Stimulated activated CD4-positive, alpha-beta T cell treated with anti-CD3 and anti-CD28 coated beads, Interleukin-4, amount 100 ng/mL, for 48 hours (primary cell): ENCODE results near the gene TMED8.
"Not testable (repeated sequence)": the region's sequence is repeated elsewhere in the genome, so short reads cannot be mapped to it uniquely, and the experiment has no call there.

Experiments used
- DNase-seq, 2 donors: peaks; one replicate each; pipeline ENCODE4 v3.0.0-alpha.2; 2020; ENCODE audit warnings: low read depth in 2 of 2

The TMED8 gene

DNA sequence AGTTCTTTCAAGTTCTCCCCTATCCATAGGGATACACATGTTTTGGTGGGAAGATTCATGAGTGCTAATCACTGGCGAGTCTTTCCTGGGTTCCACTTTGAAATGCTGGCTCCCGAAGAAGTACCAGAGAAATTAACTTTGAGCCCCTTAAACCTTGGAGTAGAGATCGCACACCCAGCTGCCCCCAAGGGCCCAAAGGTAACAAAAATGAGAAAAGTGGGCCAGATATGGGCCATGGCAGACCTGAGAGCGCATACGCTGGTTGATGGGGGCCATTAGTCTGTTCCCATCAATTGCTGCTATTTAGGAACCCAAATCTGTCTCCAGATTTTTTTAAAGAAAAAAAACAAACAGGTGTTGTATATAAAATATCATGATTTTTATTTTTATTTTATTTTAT, 53.9 kb downstream of the TMED8 start:
- no peak for DNase-seq

DNA sequence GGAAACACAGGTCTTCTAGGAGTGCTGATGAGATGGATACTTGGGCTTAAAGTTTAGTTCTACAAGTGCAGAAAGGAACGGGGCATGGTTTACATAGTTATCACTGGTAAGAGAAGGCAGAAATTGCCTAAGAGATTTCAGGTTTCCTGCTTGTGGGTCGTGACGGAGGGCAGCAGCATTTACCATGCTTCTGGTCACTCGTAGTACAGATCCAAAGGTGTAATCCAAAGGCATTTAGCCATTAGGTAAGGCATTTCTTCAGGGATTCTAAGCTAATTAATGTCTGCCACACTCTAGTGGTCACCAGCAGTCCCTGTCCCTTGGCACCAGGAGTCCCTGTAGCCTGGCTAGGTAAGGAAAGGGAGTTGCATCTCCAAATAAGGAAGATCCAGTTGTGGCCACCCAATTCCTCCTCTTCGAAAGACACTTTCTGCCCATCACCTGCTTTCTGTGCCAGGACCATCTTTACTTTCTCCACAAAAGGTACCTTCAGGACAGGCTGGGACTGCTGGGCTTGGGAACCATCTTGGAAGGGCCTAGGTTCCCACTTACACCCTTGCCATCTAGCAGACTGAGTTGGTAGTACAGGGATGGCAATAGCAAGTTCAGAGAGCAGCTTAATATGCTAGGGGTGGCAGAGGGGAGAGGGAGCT, 54.5 kb downstream of the TMED8 start:
- no peak for DNase-seq

DNA sequence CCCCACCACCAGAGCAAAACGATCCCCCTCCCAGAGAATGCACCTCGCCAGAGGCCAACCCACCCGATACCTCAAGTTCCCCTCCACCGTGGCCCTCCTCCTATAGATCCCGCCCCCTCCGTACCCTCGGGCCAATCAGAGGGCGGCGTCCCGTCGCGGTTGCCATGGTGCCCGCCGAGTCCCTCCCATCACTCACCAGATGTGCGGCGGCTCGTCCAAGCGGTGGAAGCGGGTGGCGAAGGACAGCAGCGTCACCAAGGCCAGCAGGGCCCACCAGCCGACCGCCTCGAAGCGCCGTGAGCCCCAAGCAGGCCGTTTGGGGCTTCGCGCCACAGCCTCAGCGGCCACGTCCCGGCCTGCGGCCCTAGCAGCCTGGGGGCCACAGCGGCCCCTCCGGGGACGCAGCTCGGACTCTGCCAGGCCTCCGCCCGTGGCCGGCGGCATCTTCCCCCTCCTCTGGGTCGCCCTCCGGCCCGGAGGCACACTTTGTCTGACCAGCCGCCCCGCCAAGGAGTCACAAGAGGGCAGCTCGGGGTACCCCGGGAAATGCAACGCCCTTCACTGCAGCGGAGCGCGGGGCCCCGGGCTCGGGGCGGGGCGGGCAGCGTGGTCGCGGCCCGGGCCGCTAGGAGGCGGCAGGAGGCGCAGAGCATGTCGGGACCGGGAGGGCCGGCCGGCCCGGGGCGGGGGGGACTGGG, 56.5 kb downstream of the TMED8 start, which contains the start of gene POMT2:
Gene POMT2 (minus strand): TSS at position 646 of the 698 bp plus-strand sequence. CDS start 202 bp downstream, at position 444.
- DNase-seq: peak; percentile 86 to 88

DNA sequence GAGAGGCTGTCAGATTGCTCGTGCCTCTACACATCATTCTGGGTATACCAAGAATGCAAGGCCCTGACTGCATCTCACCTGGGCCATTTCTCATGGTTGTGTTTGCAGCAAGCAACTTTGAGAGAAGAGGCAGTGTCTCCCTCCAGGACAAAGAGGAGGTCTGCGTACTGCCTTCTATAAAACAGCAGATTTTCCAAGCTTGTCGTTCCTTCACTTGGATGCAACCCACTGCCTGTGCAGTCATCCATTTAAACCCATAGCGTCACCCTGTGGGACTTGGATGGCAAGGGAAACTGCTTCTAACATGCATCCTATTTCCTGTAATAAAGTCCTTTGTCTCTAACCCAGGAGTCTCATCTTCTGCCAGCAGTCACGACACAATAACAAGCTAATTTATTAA, 57.5 kb downstream of the TMED8 start:
- no peak for DNase-seq

DNA sequence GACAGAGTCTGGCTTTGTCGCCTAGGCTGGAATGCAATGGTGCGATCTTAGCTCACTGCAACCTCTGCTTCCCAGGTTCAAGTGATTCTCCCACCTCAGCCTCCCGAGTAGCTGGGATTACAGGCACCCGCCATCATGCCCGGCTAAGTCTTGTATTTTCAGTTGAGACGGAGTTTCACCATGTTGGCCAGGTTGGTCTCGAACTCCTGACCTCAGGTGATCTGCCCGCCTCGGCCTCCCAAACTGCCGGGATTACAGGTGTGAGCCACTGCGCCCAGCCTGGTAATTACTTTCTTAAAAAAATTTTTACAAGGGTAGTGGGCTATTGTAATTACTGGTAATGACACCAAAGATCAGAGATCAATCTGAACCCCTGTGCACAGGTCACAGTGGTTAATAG, 58.1 kb downstream of the TMED8 start:
- DNase-seq: not testable (repeated sequence)

DNA sequence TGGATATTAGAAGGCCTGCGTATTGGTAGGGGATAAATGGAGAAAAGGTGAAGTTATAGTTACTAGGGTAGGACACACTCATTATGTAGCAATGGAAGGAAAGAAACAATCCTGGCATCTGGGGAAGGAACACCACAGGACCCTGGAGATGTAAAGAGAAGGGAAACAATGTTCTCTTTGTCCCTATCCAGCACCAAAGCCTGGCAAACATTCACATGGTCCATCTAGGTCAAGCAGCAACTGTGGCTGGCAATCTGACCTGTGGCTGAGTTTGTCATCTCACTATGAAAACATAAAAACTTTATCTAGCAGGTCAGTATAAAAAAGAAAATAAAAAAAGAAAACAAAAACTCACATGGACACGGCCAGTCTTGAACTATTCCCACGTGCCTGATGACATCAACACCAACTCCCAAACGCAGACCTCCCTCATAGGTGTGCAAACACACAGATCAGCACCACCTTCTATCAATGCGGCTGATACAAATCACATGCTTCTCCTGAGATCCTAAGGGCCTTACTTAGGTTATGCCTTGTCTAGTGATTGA, 58.8 kb downstream of the TMED8 start:
- no peak for DNase-seq

DNA sequence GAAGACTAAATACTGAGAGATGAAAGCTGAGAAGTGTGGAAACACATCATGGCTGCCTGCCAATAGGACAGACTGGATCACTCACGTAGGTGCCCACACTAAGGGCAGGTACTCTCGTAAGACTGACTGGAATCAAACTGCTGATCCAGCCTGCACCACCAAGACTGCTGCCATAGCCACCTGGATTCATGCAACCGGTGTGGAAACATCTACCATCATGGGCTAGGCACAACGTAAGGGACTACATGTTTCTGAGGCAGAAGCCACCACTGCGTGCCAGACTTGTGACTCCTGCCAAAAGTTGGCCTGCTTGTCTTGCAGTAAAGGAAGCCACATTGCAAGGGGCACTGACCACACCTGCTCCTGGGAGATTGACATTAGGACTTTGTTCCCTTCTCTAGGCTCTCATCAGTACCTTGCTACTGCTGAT, 60.0 kb downstream of the TMED8 start:
- no peak for DNase-seq

DNA sequence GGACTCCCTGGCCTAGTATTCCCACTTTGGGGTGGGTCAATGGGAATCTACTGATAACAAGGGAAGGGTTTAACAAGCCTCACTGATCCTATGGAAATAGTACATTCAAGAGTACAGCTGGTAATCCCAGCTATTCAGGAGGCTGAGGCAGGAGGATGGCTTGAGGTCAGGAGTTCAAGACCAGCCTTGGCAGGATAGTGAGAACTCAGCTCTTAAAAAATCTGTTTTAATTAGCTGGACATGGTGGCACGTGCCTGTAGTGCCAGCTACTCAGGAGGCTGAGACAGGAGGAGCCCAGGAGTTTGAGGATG, 60.7 kb downstream of the TMED8 start:
- DNase-seq: no peak

DNA sequence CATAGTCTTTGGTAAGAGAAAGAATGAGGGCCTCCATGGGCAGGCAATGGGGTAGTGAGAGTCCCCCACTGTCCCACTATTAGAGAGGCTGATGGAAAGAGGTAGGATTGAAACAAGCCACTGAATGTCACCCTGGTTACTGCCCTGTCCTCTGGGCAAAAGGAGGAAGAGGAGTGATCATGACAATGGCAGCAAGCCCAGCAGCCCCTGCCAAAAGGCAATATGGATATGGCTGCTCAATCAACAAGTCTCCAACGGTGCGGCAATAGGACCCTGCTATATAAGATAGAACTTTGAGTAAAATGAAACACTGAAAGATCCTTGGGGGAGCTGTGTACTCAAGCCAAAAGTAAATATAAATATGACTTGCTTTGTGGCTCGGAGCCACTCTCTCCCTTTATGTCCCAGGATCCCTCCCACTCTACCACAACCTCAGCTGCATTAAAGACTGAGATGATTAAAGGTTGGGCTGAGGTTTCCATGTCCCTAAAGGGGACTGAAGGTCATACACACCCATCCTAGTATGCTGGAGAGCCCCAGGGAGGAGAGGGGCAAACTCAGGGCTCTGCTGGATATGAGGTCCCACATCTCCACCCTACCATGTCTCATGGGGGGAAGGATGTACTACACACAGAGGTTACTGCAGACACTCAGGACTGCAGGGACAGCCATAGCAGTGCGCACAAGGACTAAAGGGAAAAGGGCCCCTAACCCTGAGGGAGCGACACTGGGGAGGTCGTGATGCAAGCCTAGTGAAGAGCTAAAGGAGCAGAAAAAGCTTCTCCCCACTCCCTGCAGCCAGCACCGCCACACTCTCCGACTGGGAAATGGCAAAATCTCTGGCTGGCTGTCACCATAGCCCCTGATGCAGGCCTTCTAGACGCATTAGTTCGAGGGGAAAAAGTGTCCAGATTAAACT, 62.1 kb downstream of the TMED8 start:
- DNase-seq: no peak

DNA sequence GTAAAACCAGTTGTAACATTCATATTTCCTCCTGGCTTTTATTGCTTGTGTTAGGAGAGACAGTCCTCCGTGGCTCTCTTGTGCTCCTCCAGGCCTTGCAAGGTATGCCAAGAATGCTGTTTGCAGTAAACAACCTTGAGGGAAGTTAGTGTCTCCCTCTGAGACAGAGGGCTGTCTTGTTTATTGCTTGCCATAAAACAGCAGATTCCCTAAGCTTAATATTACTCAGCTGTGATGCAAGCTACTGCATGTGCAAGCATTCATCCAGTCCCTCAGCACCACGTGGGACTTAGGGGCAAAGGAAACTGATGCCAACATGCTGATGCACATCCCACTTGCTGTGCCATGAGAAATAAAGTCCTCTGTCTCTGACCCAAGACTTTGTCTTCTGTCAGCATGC, 62.9 kb downstream of the TMED8 start:
- DNase-seq: no peak

DNA sequence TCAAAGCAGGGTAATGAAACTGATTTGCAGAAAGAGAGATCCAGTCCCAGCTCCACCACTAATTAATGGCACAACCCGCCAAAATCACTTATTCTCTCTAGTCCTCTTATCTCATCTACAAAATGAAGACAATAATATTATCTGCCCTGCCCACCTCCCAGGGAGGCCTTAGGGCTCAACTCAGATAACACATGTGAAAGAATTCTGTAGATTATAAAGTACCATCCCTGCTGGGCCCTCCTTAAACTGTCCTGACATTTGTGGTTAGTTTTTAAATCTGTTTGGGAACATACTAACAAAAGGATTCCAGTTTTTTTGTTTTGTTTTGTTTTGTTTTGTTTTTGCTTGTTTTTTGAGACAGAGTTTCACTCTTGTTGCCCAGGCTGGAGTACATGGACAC, 63.5 kb downstream of the TMED8 start:
- no peak for DNase-seq

DNA sequence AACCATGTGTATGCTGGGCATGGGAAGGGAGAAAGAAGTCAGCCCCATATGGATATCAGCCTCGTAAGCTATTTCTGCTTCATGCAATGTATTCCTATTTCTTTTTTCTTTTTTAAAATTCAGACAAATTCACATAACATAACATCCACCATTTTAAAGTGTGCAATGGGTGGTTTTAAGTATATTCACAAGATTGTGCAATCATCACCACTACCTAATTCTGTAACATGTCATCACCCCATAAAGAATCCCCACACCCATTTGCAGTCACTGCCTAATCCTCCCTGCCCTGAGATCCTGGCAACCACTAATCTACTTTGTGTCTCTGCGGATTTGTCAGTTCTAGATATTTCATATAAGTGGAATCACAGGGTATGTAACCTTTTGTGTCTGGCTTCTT, 65.7 kb downstream of the TMED8 start:
- DNase-seq: no peak

DNA sequence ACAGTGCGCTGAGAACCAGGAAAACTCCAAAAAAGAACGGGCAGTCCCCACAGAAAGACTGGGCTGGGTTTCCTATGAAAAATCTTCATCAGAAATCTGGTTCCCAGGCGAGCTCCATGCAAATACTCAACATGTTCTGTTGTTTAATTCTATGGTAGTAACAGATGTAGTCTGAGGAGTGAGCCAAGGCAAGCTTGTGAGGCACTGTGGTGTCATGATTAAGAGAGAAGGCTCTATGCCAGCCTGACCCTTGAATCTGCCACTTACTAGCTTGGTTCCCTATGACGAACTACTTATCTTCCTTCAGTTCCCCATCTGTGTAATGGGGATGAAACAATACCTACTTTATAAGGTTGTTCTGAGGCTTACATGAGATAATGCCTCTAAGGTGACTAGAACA, 66.9 kb downstream of the TMED8 start:
- DNase-seq: no peak

DNA sequence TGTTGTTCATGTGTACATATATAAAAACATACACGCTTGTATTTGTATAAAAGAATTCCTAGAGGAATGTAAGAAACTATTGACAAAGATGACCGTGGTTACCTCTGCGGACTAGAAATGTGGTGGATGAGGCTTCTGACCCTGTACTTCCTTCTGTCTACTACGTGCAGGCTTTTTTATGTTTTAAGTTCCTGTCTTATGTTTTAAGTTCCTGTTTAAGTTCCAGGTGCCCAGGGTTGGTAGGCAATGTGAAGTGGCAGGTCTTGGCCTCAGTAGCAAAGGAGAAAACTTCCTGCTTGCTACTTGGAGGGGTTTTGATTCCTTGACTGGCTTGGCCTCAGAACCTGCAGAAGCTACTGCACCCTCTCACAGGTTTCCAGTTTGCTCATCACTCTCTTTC, 67.8 kb downstream of the TMED8 start:
- no peak for DNase-seq

DNA sequence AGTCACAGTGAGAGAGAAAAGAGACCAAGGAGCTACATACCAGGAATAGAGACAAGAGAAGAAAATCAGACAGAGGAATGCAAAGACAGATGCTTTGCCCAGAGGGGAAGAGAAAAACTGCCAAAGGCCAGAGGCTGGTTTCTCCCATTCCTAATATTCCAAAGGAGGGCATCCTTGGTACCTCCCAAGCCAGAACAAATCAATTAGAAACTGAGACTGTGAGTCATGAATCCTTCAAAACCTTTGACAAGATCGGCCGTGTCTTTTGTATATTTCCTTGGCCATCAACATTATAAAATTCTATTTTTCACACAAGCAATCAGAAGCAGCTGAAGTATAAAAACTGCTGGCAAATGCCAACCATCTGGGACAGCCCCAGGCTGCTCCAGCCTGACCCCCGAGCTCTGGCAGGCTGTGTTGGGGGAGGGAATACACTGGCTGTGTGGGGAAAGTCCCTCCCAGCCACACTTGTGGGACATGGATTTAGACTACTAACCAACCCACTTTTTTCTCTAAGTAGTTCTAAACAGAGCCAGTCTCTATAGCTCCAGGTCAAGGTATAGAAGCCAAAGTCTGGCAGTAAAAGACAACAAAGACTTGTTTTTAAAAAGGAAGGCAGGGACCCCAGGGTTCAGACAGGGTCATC, 69.9 kb downstream of the TMED8 start:
- DNase-seq: no peak

DNA sequence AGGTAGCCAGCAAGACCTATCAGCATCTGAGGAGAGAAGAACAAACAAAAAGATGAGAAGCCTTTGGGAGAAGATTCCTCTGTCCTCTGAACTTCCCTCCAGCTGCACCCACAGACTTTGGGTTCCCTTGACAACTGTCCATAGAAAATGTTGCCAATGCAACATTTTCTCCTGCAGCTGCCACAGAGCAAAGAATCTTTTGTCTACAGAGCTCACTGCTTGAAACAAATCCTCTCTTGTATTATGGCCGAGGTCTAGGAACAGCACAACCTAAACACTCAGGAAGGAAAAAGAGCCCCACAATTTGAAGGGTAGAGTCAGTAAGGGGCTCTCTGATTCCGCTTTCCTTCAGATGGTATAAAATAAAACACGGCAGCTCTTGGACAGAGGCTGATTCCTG, 70.5 kb downstream of the TMED8 start:
- DNase-seq: no peak

DNA sequence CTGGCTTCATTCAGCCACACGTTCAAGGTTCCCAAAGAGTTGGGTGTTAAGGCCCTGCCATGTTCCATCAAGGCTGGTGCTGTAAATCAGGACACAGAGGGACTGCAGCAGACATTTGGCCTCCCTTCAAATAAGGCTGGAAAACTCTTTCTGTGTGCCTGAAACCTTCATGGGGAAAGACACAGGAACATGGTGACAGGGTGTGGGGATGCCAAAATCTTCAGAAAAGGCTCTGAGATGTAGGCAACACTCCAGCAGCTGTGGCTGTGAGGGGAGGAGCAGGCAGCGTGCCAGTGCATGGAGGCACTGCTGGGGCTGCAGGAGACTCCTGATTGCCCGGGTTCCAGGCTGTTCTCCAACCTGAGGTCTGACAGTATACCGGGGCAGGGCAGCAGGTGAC, 71.2 kb downstream of the TMED8 start:
- DNase-seq: no peak

DNA sequence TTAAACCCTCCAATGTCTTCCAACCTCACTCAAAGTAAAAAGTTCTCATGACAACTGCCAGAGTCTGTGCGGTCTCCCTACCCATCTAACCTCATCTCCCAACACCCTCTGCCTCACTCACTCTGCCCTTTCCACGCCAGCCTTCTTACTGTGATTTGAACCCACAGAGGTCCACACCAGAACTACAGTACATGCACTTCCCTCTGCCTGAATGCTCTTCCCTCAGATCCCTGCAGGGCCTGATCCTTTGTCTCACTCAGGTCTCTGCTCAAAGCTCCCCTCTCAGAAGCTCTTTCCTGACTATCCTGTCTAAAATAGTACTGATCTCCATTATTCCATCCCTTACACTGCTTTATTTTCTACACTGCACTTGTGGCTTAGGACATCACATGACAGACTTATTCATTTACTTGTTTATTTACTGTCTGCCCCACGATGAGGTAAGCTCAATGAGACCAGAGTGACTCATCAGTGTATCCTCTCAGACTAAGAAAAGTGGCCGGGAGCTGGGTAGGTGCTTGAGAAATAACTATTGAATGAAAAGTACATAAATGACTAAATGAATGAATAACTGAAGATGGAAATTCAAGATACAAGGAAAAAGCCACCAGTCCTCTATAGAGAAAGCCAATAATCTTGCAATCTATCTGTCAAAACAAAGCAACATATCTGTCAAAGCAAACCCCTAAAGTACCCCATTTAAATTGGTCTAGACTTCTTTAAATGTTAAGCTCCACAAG, 73.3 kb downstream of the TMED8 start:
- peak; percentile 16 to 47 for DNase-seq

DNA sequence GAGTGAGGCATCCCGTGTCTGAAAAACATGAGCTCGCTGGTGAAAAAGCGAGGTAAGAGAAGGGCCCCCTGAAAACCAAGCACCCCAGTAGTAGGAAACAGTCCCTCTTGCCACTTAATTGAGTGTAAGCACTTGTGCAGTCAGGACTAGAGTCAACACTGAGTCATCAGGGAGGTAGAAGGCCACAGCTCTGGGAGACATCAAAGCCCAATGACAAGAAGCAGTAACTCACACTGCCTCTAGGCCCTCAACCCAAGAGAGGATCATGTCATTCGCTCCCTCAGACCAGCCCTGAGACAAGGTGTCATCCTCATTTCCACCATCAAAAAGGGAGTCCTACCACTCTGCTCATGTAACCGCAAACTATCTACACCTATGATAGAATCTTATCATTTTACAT, 74.0 kb downstream of the TMED8 start:
- DNase-seq: peak; percentile 18 to 49

DNA sequence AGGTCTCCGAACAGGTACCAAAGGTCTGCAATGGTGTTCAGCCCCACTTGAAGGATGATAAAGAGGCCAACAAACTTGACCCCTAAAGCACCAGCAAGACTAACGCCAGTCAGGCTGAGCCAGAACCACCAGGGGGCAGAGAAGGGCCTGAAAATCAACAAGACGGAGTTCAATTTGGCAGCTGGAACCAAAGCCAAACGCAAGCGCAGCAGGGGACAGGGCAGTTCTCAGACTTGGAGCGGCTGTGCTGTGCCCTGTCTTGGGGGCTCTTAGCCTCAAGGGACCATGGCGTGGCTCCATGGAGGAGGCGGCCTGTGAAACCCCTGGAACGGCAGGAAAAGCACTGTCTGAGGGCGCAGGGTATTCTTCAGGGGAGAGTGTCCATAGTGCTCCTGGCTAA, 75.8 kb downstream of the TMED8 start:
- peak; percentile 38 to 56 for DNase-seq

DNA sequence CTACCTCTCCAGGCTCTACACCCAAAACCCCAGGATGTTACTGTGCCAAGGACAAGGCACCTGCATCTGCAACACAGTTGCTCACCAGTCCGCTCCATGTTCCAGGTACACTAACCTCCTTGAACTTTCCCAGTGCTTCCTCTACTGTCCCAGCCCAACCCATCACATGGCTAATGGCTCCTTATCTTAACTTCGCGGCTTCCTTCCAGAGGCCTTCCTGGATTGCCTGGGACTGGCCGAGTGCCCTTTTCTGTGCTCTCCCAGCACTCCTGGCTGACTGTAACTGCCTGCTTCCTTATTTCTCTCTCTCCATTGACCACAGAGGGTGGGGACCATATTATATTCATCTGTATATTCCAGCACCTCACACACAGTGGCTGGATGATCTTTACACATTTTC, 77.1 kb downstream of the TMED8 start:
- no peak for DNase-seq
